CD4-positive, alpha-beta memory T cell (primary cell): ENCODE data around the gene RNF111. TPM values are rescaled to one million over a fixed set of nuclear protein-coding genes. Genes with fewer than 3 reads are reported as not detected.

Source experiments
- CTCF ChIA-PET: fragments of 350-600 bp; sonication (Branson Sonifier 250); formaldehyde crosslinking; loops from one replicate; lab custom pipeline; 2021; ENCODE audit warnings: inconsistent platforms; ENCODE audit not compliant: partially characterized antibody; lab: Charles Lee
- POLR2A ChIA-PET: fragments of 350-600 bp; sonication (Branson Sonifier 250); formaldehyde crosslinking; loops from one replicate; lab custom pipeline; 2021; ENCODE audit not compliant: partially characterized antibody; lab: Charles Lee
- DNase-seq, 5 donors: peaks; one replicate each; pipeline versions ENCODE4 v3.0.0 to v3.0.0-alpha.2; 2020 to 2022; ENCODE audit warnings: mixed read lengths in 1 of 5
- H3K27ac ChIP-seq: one replicate; pipeline ENCODE4 v1.7.0; 2013; ENCODE audit warnings: low read depth, low read length
- H3K27me3 ChIP-seq: 2 replicates; pipeline ENCODE4 v1.7.0; 2013; ENCODE audit warnings: mild to moderate bottlenecking, low read length, moderate library complexity; ENCODE audit not compliant: insufficient read depth
- H3K36me3 ChIP-seq: 2 replicates; pipeline ENCODE4 v1.7.0; 2013; ENCODE audit warnings: mild to moderate bottlenecking, low read length, moderate library complexity; ENCODE audit not compliant: insufficient read depth
- H3K4me1 ChIP-seq: 2 replicates; pipeline ENCODE4 v1.7.0; 2013; ENCODE audit warnings: mild to moderate bottlenecking, low read length, moderate library complexity; ENCODE audit not compliant: insufficient read depth
- H3K4me3 ChIP-seq, 2 donors: one replicate each; pipeline ENCODE4 v1.7.0; 2013; ENCODE audit warnings: low read length in 2 of 2, mild to moderate bottlenecking in 1 of 2
- H3K9me3 ChIP-seq, 2 donors: one replicate each; pipeline ENCODE4 v1.7.0; 2013; ENCODE audit warnings: low read length in 2 of 2, control low read depth in 1 of 2; ENCODE audit not compliant: control insufficient read depth in 1 of 2
- H3K27ac Mint-ChIP-seq, 7 donors: one replicate each; pipeline ENCODE4 v1.8.0; 2020 to 2021; ENCODE audit warnings: mixed read lengths in 7 of 7, mild to moderate bottlenecking in 6 of 7, inconsistent platforms in 3 of 7, moderate library complexity in 3 of 7
- H3K27me3 Mint-ChIP-seq, 2 donors: one replicate each; pipeline ENCODE4 v1.8.0; 2020 to 2021; ENCODE audit warnings: mixed read lengths in 2 of 2
- H3K36me3 Mint-ChIP-seq, 2 donors: one replicate each; pipeline ENCODE4 v1.8.0; 2020 to 2021; ENCODE audit warnings: mixed read lengths in 2 of 2, inconsistent platforms in 1 of 2, mild to moderate bottlenecking in 1 of 2
- H3K4me1 Mint-ChIP-seq, 4 donors: one replicate each; pipeline ENCODE4 v1.8.0; 2020 to 2021; ENCODE audit warnings: mixed read lengths in 4 of 4, mild to moderate bottlenecking in 1 of 4
- H3K4me3 Mint-ChIP-seq, 8 donors: one replicate each; pipeline ENCODE4 v1.8.0; 2020 to 2021; ENCODE audit warnings: mixed read lengths in 8 of 8, mild to moderate bottlenecking in 7 of 8, moderate library complexity in 6 of 8, inconsistent platforms in 3 of 8
- H3K9me3 Mint-ChIP-seq, 8 donors: one replicate each; pipeline ENCODE4 v1.8.0; 2020 to 2021; ENCODE audit warnings: mixed read lengths in 8 of 8, mild to moderate bottlenecking in 5 of 8, inconsistent platforms in 3 of 8, moderate library complexity in 1 of 8
- intact Hi-C: fragments of 100-400 bp; cut with micrococcal nuclease; formaldehyde crosslinking; loops from one replicate; pipeline ENCODE4 v1.15.1; 2023
- polyA plus RNA-seq, 2 donors: library from polyadenylated mRNA; unstranded; fragments of 300-500 nt; fragmentation: Illumina TruSeq; gene quantifications; one replicate each; pipeline ENCODE4 v1.2.3, GENCODE V29; 2021
- total RNA-seq, 2 experiments: library from RNA; stranded (reverse); gene quantifications; one replicate each; pipeline ENCODE4 v1.2.3, GENCODE V29; 2021

The RNF111 gene
- total and polyA plus RNA-seq, 4 experiments from 2014 or later: 11.1 to 60.9 (median 38.6) TPM

GRCh38 chr15:59069430-59069829 lies 82.0 kb downstream of the RNF111 start:
- no peaks in the 10 kb centered on the region for H3K27me3 Mint-ChIP-seq
- peaks cover 30% of the 10 kb centered on the region for H3K36me3 ChIP-seq
- H3K27me3 ChIP-seq: no peaks in the 10 kb centered on the region
- H3K9me3 Mint-ChIP-seq: no peaks in the 10 kb centered on the region
- H3K27ac ChIP-seq: no peak overlapping the region
- no peak for DNase-seq
- H3K4me1 Mint-ChIP-seq: peaks cover 0 to 3% (median 1%) of the 10 kb centered on the region in 4 donors
- ChIA-PET CTCF (interaction anchor here (0.9 to 1.0 kb wide), 2 partner anchors 11 to 113 kb away, joined by 3 read pairs; no protein-coding TSS in a partner anchor), POLR2A (interaction anchor here (0.6 kb wide), 1 partner anchor 12 kb away, joined by 3 read pairs; no protein-coding TSS in a partner anchor)
- H3K4me3 Mint-ChIP-seq: no peak overlapping the region
- H3K4me3 ChIP-seq: no peak overlapping the region
- H3K9me3 ChIP-seq: no peaks in the 10 kb centered on the region
- H3K27ac Mint-ChIP-seq: peak overlapping the region in 1 of 7 donors; percentile 25
- intact Hi-C loops: no loop called here
- H3K4me1 ChIP-seq: no peaks in the 10 kb centered on the region
- H3K36me3 Mint-ChIP-seq: peaks cover 63 to 64% of the 10 kb centered on the region in 2 donors

- no peak for DNase-seq
- no peaks in the 10 kb centered on the region for H3K9me3 ChIP-seq
- Mint-ChIP-seq H3K36me3 (peaks cover 39 to 54% of the 10 kb centered on the region in 2 donors), H3K4me3 (no peak overlapping the region), H3K4me1 (peaks cover 0 to 8% (median 4%) of the 10 kb centered on the region in 4 donors), H3K27ac (peak overlapping the region in 6 of 7 donors; percentile 51 to 81 (median 68)), H3K27me3 (no peaks in the 10 kb centered on the region), H3K9me3 (no peaks in the 10 kb centered on the region)
- H3K4me1 ChIP-seq: no peaks in the 10 kb centered on the region
- no peak overlapping the region for H3K27ac ChIP-seq
- H3K4me3 ChIP-seq: no peak overlapping the region
- intact Hi-C loops: no loop called here
- peaks cover 18% of the 10 kb centered on the region for H3K36me3 ChIP-seq
- ChIA-PET POLR2A (no interaction called here), CTCF (interaction anchor here (1.2 to 1.4 kb wide), 3 partner anchors 64 to 454 kb away, joined by 3 to 4 read pairs (median 4); no protein-coding TSS in a partner anchor)
- no peaks in the 10 kb centered on the region for H3K27me3 ChIP-seq
Measured at GRCh38 chr15:59074607-59075006, 87.1 kb downstream of the RNF111 start.

GRCh38 chr15:59087731-59088130 lies 100.3 kb downstream of the RNF111 start:
- ChIA-PET POLR2A (no interaction called here), CTCF (no interaction called here)
- Histone ChIP-seq H3K4me3 (no peak overlapping the region), H3K4me1 (no peaks in the 10 kb centered on the region), H3K9me3 (no peaks in the 10 kb centered on the region), H3K27me3 (no peaks in the 10 kb centered on the region), H3K36me3 (peaks cover 20% of the 10 kb centered on the region), H3K27ac (no peak overlapping the region)
- no peaks in the 10 kb centered on the region for H3K9me3 Mint-ChIP-seq
- no peaks in the 10 kb centered on the region for H3K27me3 Mint-ChIP-seq
- H3K36me3 Mint-ChIP-seq: peaks cover 46 to 74% of the 10 kb centered on the region in 2 donors
- intact Hi-C loops: no loop called here
- no peaks in the 10 kb centered on the region for H3K4me1 Mint-ChIP-seq
- H3K4me3 Mint-ChIP-seq: no peak overlapping the region
- no peak for DNase-seq
- peak overlapping the region in 5 of 7 donors; percentile 30 to 73 (median 62) for H3K27ac Mint-ChIP-seq

GRCh38 chr15:59094077-59094476 lies 106.6 kb downstream of the RNF111 start:
- no peaks in the 10 kb centered on the region for H3K27me3 ChIP-seq
- H3K4me1 ChIP-seq: no peaks in the 10 kb centered on the region
- peaks cover 19% of the 10 kb centered on the region for H3K36me3 ChIP-seq
- no peaks in the 10 kb centered on the region for H3K27me3 Mint-ChIP-seq
- no peaks in the 10 kb centered on the region for H3K9me3 Mint-ChIP-seq
- ChIA-PET POLR2A (no interaction called here), CTCF (interaction anchor here (0.8 to 1.6 kb wide), 3 partner anchors 36 to 137 kb away, joined by 3 to 4 read pairs (median 3); no protein-coding TSS in a partner anchor)
- intact Hi-C loops: no loop called here
- H3K4me3 Mint-ChIP-seq: no peak overlapping the region
- peaks cover 47 to 61% of the 10 kb centered on the region in 2 donors for H3K36me3 Mint-ChIP-seq
- H3K9me3 ChIP-seq: no peaks in the 10 kb centered on the region
- no peak overlapping the region for H3K4me3 ChIP-seq
- no peak for DNase-seq
- H3K27ac ChIP-seq: no peak overlapping the region
- H3K27ac Mint-ChIP-seq: no peak overlapping the region
- H3K4me1 Mint-ChIP-seq: peaks cover 0 to 2% (median under 1%) of the 10 kb centered on the region in 4 donors

- Mint-ChIP-seq H3K9me3 (no peaks in the 10 kb centered on the region), H3K4me1 (peaks cover 0 to 5% (median 1%) of the 10 kb centered on the region in 4 donors), H3K4me3 (no peak overlapping the region), H3K36me3 (peaks cover 43 to 45% of the 10 kb centered on the region in 2 donors), H3K27ac (no peak overlapping the region), H3K27me3 (no peaks in the 10 kb centered on the region)
- Histone ChIP-seq H3K4me1 (no peaks in the 10 kb centered on the region), H3K9me3 (no peaks in the 10 kb centered on the region), H3K36me3 (peaks cover 15% of the 10 kb centered on the region), H3K4me3 (no peak overlapping the region), H3K27me3 (no peaks in the 10 kb centered on the region), H3K27ac (no peak overlapping the region)
- CTCF ChIA-PET: interaction anchor here (0.5 to 1.6 kb wide), 2 partner anchors 12 to 134 kb away, joined by 3 read pairs; no protein-coding TSS in a partner anchor
- no peak for DNase-seq
- intact Hi-C loops: no loop called here
- POLR2A ChIA-PET: no interaction called here
Measured at GRCh38 chr15:59096429-59096828, 109.0 kb downstream of the RNF111 start.

GRCh38 chr15:59099162-59099685 lies 111.8 kb downstream of the RNF111 start:
- Mint-ChIP-seq H3K36me3 (peaks cover 24 to 28% of the 10 kb centered on the region in 2 donors), H3K4me1 (peaks cover 2 to 7% (median 3%) of the 10 kb centered on the region in 4 donors), H3K4me3 (no peak overlapping the region), H3K27me3 (no peaks in the 10 kb centered on the region), H3K9me3 (no peaks in the 10 kb centered on the region), H3K27ac (peak overlapping the region in 2 of 7 donors; percentile 53 to 62)
- no peak for DNase-seq
- CTCF ChIA-PET: interaction anchor here (1.1 kb wide), 1 partner anchor 13 kb away, joined by 3 read pairs; no protein-coding TSS in a partner anchor
- H3K27me3 ChIP-seq: no peaks in the 10 kb centered on the region
- POLR2A ChIA-PET: no interaction called here
- no peak overlapping the region for H3K27ac ChIP-seq
- H3K4me3 ChIP-seq: no peak overlapping the region
- peaks cover 9% of the 10 kb centered on the region for H3K36me3 ChIP-seq
- no peaks in the 10 kb centered on the region for H3K9me3 ChIP-seq
- peaks cover 3% of the 10 kb centered on the region for H3K4me1 ChIP-seq
- intact Hi-C loops: no loop called here

GRCh38 chr15:59104602-59104911 lies 117.1 kb downstream of the RNF111 start:
- Mint-ChIP-seq H3K9me3 (no peaks in the 10 kb centered on the region), H3K4me3 (peak overlapping the region; percentile 91 to 96 (median 93)), H3K36me3 (peaks cover 6 to 7% of the 10 kb centered on the region in 2 donors), H3K27ac (peak overlapping the region; percentile 92 to 99 (median 97)), H3K27me3 (no peaks in the 10 kb centered on the region), H3K4me1 (peaks cover 5 to 19% (median 13%) of the 10 kb centered on the region in 4 donors)
- Histone ChIP-seq H3K4me3 (peak overlapping the region; percentile 66 to 80), H3K27me3 (no peaks in the 10 kb centered on the region), H3K4me1 (peaks cover 6% of the 10 kb centered on the region), H3K9me3 (no peaks in the 10 kb centered on the region), H3K36me3 (no peaks in the 10 kb centered on the region), H3K27ac (peak overlapping the region; percentile 68)
- intact Hi-C loops: loop anchor here (2.0 kb wide), 1 partner anchor 118 kb away; the partner anchor contains the start of gene RNF111
- ChIA-PET POLR2A (no interaction called here), CTCF (interaction anchor here (0.7 kb wide), 1 partner anchor 27 kb away, joined by 3 read pairs; no protein-coding TSS in a partner anchor)
- DNase-seq: no peak
